ENCODE measurements around the gene MS4A10. TPM values are rescaled to one million over a fixed set of nuclear protein-coding genes. Genes with fewer than 3 reads are reported as not detected.

MS4A10 gene
- total and polyA plus RNA-seq, 2 experiments from 2014 or later: not detected

- H3K4me1 ChIP-seq (ENCODE audit: insufficient read depth): peaks cover 18% of the 10 kb centered on the region
- H4K20me1 ChIP-seq (replicated peaks; ENCODE audit: insufficient read depth): peaks cover 19% of the 10 kb centered on the region
- H3K79me2 ChIP-seq (replicated peaks; ENCODE audit: insufficient read depth): peaks cover 49% of the 10 kb centered on the region
- H3K4me2 ChIP-seq: peak within 1 kb of the TSS; percentile 96
- Mint-ChIP-seq H3K36me3 (ENCODE audit: low read depth) (peaks cover 15% of the 10 kb centered on the region), H3K9me3 (no peaks in the 10 kb centered on the region; the same call in 1 of the 3 replicates), H3K4me1 (peaks cover 36% of the 10 kb centered on the region), H3K4me3 (peak within 1 kb of the TSS; percentile 93), H3K27me3 (ENCODE audit: insufficient read depth, low read depth, poor library complexity) (peaks cover 33% of the 10 kb centered on the region), H3K27ac (peak within 1 kb of the TSS; percentile 94)
- H3K27me3 ChIP-seq (ENCODE audit: insufficient read depth): no peaks in the 10 kb centered on the region
- H3K9me2 ChIP-seq (ENCODE audit: insufficient read depth): 0 out of 2 replicates have a peak, but pooled peaks cover 4% of the 10 kb centered on the region
- TF ChIP-seq STAT1 (IDR thresholded peaks at IDR 0.05; ENCODE audit: unreplicated experiment) (no peak), JUNB (IDR thresholded peaks at IDR 0.05; ENCODE audit: unreplicated experiment) (no peak), CREB1 (CRISPR knock-in tag; IDR thresholded peaks at IDR 0.05; ENCODE audit: low read depth) (peak; percentile 100), EZH2 (IDR thresholded peaks at IDR 0.05; ENCODE audit: low read depth, unreplicated experiment) (no peak), EZH2phosphoT487 (IDR thresholded peaks at IDR 0.05; ENCODE audit: unreplicated experiment) (no peak), POLR2AphosphoS5 (IDR thresholded peaks at IDR 0.05; ENCODE audit: low read depth) (peak; percentile 73), ZNF114 (CRISPR knock-in tag; IDR thresholded peaks at IDR 0.05) (no peak), ZNF462 (CRISPR knock-in tag; IDR thresholded peaks at IDR 0.05) (no peak), NANOG (IDR thresholded peaks at IDR 0.05; ENCODE audit: borderline replicate concordance) (no peak), ZNF331 (CRISPR knock-in tag; IDR thresholded peaks at IDR 0.05; ENCODE audit: low read depth) (0 out of 2 replicates have a peak, but pooled peaks have one; percentile 25)
- TF ChIP-seq, protein P1, sequence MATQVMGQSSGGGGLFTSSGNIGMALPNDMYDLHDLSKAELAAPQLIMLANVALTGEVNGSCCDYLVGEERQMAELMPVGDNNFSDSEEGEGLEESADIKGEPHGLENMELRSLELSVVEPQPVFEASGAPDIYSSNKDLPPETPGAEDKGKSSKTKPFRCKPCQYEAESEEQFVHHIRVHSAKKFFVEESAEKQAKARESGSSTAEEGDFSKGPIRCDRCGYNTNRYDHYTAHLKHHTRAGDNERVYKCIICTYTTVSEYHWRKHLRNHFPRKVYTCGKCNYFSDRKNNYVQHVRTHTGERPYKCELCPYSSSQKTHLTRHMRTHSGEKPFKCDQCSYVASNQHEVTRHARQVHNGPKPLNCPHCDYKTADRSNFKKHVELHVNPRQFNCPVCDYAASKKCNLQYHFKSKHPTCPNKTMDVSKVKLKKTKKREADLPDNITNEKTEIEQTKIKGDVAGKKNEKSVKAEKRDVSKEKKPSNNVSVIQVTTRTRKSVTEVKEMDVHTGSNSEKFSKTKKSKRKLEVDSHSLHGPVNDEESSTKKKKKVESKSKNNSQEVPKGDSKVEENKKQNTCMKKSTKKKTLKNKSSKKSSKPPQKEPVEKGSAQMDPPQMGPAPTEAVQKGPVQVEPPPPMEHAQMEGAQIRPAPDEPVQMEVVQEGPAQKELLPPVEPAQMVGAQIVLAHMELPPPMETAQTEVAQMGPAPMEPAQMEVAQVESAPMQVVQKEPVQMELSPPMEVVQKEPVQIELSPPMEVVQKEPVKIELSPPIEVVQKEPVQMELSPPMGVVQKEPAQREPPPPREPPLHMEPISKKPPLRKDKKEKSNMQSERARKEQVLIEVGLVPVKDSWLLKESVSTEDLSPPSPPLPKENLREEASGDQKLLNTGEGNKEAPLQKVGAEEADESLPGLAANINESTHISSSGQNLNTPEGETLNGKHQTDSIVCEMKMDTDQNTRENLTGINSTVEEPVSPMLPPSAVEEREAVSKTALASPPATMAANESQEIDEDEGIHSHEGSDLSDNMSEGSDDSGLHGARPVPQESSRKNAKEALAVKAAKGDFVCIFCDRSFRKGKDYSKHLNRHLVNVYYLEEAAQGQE (IDR thresholded peaks at IDR 0.05; ENCODE audit: unreplicated experiment): no peak
- TF ChIP-seq, protein P2, sequence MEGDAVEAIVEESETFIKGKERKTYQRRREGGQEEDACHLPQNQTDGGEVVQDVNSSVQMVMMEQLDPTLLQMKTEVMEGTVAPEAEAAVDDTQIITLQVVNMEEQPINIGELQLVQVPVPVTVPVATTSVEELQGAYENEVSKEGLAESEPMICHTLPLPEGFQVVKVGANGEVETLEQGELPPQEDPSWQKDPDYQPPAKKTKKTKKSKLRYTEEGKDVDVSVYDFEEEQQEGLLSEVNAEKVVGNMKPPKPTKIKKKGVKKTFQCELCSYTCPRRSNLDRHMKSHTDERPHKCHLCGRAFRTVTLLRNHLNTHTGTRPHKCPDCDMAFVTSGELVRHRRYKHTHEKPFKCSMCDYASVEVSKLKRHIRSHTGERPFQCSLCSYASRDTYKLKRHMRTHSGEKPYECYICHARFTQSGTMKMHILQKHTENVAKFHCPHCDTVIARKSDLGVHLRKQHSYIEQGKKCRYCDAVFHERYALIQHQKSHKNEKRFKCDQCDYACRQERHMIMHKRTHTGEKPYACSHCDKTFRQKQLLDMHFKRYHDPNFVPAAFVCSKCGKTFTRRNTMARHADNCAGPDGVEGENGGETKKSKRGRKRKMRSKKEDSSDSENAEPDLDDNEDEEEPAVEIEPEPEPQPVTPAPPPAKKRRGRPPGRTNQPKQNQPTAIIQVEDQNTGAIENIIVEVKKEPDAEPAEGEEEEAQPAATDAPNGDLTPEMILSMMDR (conservative IDR thresholded peaks at IDR 0.05; ENCODE audit: low read depth in 2 of 2): no peak
- TF ChIP-seq, protein P3, sequence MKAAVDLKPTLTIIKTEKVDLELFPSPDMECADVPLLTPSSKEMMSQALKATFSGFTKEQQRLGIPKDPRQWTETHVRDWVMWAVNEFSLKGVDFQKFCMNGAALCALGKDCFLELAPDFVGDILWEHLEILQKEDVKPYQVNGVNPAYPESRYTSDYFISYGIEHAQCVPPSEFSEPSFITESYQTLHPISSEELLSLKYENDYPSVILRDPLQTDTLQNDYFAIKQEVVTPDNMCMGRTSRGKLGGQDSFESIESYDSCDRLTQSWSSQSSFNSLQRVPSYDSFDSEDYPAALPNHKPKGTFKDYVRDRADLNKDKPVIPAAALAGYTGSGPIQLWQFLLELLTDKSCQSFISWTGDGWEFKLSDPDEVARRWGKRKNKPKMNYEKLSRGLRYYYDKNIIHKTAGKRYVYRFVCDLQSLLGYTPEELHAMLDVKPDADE (IDR thresholded peaks at IDR 0.05): peak; percentile 86
- no peaks in the 10 kb centered on the region for H3K36me3 ChIP-seq (ENCODE audit: insufficient read depth)
- H3K27ac ChIP-seq (ENCODE audit: low read depth): peak within 1 kb of the TSS; percentile 92
- H2AFZ ChIP-seq: peak within 1 kb of the TSS; percentile 79
- peak within 1 kb of the TSS; percentile 93 for H3K4me3 ChIP-seq
- ATAC-seq (peak; percentile 74), DNase-seq (ENCODE audit: low spot score) (peak; percentile 95)
- no peaks in the 10 kb centered on the region for H3F3A ChIP-seq (replicated peaks; ENCODE audit: low read depth)
Measured at GRCh38 chr11:60841797-60842667, 56.9 kb downstream of the MS4A10 start, which contains the start of gene CCDC86. Gene CCDC86 (plus strand): TSS chr11:60842113. CDS start chr11:60842125, 12 bp downstream.

Measured in GM23338 (cell line).